GM18520 (cell line): ENCODE measurements around the gene SNX4.

Experiments used
- ATAC-seq: cut with Tn5 transposase; IDR thresholded peaks from one replicate; pipeline ENCODE4 v1.9.1; 2021; ENCODE audit not compliant: unreplicated experiment

SNX4 gene

GRCh38 chr3:125470671-125471070, 49.3 kb downstream of the SNX4 start:
- no peak for ATAC-seq

- ATAC-seq, result no peak
These were observed 57.2 kb downstream of the SNX4 start for GRCh38 chr3:125462722-125463299.

- no peak for ATAC-seq
These were observed 58.1 kb downstream of the SNX4 start for GRCh38 chr3:125461896-125462295.

- ATAC-seq, result no peak
These were observed 59.8 kb downstream of the SNX4 start for GRCh38 chr3:125460233-125460632.

- ATAC-seq, result no peak
These were observed 76.1 kb downstream of the SNX4 start for GRCh38 chr3:125443923-125444322.

GRCh38 chr3:125442506-125442905, 77.5 kb downstream of the SNX4 start:
- ATAC-seq, result no peak

GRCh38 chr3:125440970-125441369, 79.0 kb downstream of the SNX4 start:
- ATAC-seq, result no peak

- ATAC-seq, result no peak
These were observed 79.4 kb downstream of the SNX4 start for GRCh38 chr3:125440559-125440955.

GRCh38 chr3:125437631-125438435, 82.2 kb downstream of the SNX4 start:
- no peak for ATAC-seq

GRCh38 chr3:125436921-125437320, 83.1 kb downstream of the SNX4 start:
- no peak for ATAC-seq

- no peak for ATAC-seq
These were observed 84.8 kb downstream of the SNX4 start for GRCh38 chr3:125435231-125435630.

- ATAC-seq, result peak; percentile 36
These were observed 85.4 kb downstream of the SNX4 start for GRCh38 chr3:125434582-125435011.

DNA sequence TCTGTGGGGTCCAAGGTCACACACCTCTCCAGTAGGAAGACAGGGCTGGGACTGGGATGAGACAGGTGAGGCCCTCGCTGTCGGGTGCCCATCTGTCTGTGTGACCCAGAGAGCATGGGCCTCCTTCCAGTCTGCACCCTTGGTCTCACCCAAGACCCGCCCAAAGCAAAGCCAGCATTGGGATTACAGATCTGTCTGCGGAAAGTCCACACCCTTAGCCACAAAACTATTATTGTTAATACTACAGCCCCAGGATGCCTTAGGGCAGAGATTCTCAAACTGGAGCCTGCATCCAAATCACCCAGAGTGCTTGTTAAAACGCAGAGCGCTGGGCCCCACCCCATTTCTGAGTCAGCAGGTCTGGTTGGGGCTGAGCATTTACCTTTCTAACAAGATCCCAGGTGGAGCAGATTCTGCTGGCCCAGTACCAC, 86.4 kb downstream of the SNX4 start:
- no peak for ATAC-seq

DNA sequence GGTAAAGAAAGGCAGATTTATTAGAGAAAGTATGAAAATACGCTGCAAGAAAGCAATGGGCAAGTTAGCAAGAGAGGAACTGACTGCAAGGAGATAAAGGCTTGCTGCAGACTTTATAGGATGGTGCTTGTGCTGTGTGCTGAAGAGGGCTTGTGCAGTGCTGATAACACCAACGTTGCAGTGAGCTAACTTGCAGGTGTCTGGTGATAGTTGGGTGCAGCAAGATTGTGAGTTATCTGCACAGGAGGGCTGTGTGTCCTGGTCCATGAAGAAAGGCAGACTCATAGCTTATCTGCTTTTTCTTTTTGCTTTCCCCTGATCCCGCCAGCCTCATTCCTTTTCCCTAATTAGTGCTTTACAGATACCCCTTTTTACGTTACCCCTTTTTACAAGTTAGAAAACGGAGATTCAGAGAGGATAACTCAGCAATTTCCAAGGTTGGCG, 86.9 kb downstream of the SNX4 start:
- ATAC-seq, result no peak

DNA sequence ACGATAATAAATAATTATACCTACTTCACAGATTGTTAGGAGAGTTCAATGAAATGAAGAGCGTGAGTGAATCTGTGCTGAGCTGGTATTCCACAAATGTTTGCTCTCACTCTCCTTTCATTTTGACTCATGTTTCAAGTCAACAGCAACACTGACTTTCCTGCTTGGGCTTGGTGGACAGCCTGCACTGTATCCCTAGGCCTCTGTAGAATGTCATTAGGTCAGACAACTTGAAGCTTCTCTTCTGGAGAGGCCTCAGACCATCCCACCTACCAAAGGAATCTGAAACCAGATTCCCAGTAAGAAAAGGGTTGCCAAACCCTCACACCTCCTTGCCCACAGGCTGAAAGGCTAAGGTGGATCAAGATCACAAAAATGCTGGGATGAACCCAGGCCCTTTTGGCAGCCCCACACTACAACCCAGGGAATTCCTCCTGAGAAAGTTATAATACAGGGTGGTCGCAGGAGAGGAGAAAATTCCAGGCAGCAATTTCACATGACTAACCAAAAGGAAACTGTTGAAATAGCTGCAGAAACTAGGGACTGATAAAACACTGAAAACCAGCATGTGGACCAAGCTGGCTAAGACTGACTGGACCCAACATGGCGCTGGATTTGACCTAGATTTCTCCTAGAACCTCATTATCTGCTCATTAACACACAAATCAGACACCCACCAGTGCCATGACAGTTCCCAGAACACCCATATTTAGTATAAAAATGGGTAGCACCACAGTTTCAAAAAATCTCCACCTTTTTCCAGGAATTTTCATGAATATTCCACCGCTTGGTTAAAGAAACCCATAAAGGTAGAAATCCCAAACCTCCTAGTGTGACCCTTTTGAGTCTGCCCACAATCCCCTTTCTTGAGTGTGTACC, 87.9 kb downstream of the SNX4 start:
- no peak for ATAC-seq

DNA sequence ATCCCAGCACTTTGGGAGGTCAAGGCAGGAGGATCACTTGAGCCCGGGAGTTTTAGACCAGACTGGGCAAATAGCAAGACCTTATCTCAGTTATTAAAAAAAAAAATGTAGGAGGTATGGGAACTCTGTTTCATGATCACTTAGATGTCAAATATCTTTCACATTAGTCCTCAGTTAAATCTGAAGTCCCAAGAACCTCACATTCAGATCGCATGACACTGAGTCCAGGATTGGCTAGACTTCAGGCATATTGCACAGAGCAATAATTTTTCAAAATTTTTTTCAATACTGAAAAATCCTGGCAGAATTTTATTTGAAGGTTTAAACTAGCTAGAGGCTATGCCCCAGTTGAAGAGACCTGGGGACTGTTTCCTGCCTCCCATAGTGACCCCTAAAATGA, 88.6 kb downstream of the SNX4 start:
- no peak for ATAC-seq

DNA sequence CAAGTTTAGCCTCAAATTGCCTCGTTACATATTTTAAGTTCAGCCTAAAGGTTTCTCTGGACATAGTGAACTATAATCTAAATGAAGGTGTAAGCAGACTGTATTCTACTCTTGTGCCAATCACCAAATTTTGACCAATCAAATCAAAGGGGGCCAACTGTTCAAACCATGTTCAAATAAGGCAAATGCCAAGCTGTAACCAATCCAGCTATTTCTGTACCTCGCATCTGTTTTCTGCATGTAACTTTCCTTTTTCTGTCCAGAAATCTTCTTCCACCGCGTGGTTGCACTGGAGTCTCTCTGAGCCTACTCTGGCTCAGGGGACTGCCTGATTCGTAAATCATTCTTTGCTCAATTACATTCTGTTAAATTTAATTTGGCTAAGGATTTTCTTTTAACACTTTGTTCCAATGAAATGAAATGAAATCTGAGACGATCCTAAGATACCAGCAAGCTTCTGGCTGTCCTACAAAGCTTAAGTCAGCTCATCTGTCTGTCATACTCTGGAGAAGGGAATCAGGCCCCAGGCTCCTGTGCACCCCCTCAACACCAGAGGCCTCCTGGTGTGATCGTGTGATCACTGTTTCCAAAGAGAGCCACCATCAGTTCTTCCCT, 91.7 kb downstream of the SNX4 start:
- ATAC-seq, result no peak

GRCh38 chr3:125418306-125418705, 101.7 kb downstream of the SNX4 start:
- ATAC-seq, result no peak

GRCh38 chr3:125416235-125416634, 103.8 kb downstream of the SNX4 start:
- ATAC-seq, result no peak

DNA sequence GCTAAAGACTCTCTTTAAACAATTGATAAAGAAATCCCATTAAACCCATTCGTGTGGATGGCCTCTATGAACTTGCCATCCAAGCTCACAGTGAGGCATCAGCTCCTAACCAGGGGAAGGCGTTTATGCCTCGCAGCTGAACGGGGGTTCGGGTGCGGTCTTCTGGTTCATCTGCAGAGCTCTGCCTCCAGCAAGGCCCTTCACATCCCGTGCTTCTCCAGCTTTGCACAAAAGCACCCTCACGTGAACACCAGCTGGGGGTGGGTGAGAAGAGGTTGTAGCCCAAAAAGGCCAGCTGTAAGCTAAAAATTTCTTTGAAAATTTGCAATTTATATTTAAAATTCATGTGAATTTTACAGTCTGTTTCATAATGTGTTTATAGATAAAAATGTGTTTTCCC, 105.3 kb downstream of the SNX4 start:
- no peak for ATAC-seq

DNA sequence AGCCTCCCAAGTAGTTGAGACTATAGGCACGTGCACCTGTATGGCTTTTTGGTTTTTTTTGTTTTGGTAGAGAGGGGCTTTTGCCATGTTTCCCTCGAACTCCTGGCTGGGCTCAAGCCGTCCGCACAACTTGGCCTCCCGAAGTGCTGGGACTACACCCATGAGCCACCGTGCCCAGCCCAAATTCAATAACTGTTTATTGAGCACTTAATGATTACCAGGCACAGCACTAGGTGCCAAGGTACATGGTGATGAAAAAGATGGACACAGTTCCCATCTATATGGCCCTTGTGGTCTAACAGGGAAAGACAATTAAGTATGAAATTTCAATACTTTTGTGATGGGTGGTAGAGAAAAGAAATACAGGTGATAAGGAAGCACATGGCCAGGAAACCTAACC, 109.1 kb downstream of the SNX4 start:
- ATAC-seq, result no peak
